ENCODE measurements around the gene TOP2A.

The TOP2A gene

GRCh38 chr17:40460968-40461731 lies 43.5 kb upstream of the TOP2A start:
- no peak overlapping the region for H2BK12ac ChIP-seq (ENCODE audit: low read length)
- H3K4me3 ChIP-seq (ENCODE audit: low read length in 2 of 2) = no peak overlapping the region
- H3K18ac ChIP-seq (ENCODE audit: low read length) = no peak overlapping the region
- no peaks in the 10 kb centered on the region for H3K27me3 ChIP-seq (ENCODE audit: control insufficient read depth in 3 of 3, insufficient read depth in 3 of 3, low read depth in 1 of 3, low read length in 3 of 3)
- H4K91ac ChIP-seq (ENCODE audit: low read depth, low read length, poor library complexity) = no peak overlapping the region
- H2AFZ ChIP-seq (ENCODE audit: low read length) = no peak overlapping the region
- no peak overlapping the region for H2BK120ac ChIP-seq (ENCODE audit: low read depth, low read length)
- H3K4ac ChIP-seq (ENCODE audit: low read length) = no peak overlapping the region
- H3K4me2 ChIP-seq (ENCODE audit: insufficient read depth, low read length, poor library complexity, severe bottlenecking) = no peak overlapping the region
- peaks cover 8 to 13% of the 10 kb centered on the region in 2 donors for H3K36me3 ChIP-seq (replicated peaks in 1 of 2; ENCODE audit: control insufficient read depth in 2 of 2, insufficient read depth in 2 of 2, low read length in 2 of 2)
- no peaks in the 10 kb centered on the region for H3K79me1 ChIP-seq (ENCODE audit: low read depth, low read length)
- no peak overlapping the region for H3K27ac ChIP-seq (replicated peaks; ENCODE audit: low read length)
- H3K9me3 ChIP-seq (replicated peaks in 1 of 2; ENCODE audit: control insufficient read depth in 2 of 2, insufficient read depth in 1 of 2, low read depth in 1 of 2, low read length in 2 of 2) = no peaks in the 10 kb centered on the region
- H2BK5ac ChIP-seq (ENCODE audit: low read length) = no peak overlapping the region
- no peak overlapping the region for H4K8ac ChIP-seq (ENCODE audit: low read depth, low read length)
- H2BK15ac ChIP-seq (ENCODE audit: low read length) = no peak overlapping the region
- H3K9ac ChIP-seq (ENCODE audit: low read depth, low read length, poor library complexity) = no peak overlapping the region
- H3K14ac ChIP-seq (ENCODE audit: low read length) = no peak overlapping the region
- H2AK5ac ChIP-seq (ENCODE audit: low read depth, low read length) = no peak overlapping the region
- H3K4me1 ChIP-seq (ENCODE audit: control insufficient read depth in 2 of 2, insufficient read depth in 1 of 2, low read depth in 1 of 2, low read length in 2 of 2) = peaks cover 12 to 14% of the 10 kb centered on the region in 2 donors
- no CpG with 5 or more reads among the region's 9 CpGs for WGBS, 2 donors (ENCODE audit: extremely low coverage in 2 of 2, insufficient read length in 2 of 2, insufficient replicate concordance in 1 of 2)
- DNase-seq (ENCODE audit: low spot score) = no peak
- H3K23ac ChIP-seq (ENCODE audit: low read depth, low read length, poor library complexity) = no peak overlapping the region

DNA sequence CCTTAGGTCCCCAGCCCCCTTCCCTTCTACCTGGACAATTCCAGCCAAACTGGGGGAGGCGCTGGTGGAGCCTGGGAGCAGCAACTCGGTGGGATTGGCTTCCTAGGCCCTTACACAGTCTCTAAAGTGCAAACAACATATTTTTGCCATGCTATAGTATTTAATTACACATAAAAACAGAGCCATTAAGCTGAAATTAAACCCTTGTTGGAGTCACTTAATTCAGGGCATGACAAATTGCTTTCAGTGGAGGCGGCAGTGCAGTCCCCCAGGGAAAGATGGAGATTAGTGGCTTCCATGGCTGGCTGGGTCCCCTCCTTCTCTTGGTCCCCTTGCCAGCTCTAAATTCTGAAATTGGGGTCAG lies 42.9 kb upstream of the TOP2A start:
- no peak overlapping the region for H4K8ac ChIP-seq (ENCODE audit: low read depth, low read length)
- no peak overlapping the region for H2AK5ac ChIP-seq (ENCODE audit: low read depth, low read length)
- no peak overlapping the region for H2BK120ac ChIP-seq (ENCODE audit: low read depth, low read length)
- no peak overlapping the region for H4K91ac ChIP-seq (ENCODE audit: low read depth, low read length, poor library complexity)
- H3K36me3 ChIP-seq (replicated peaks in 1 of 2; ENCODE audit: control insufficient read depth in 2 of 2, insufficient read depth in 2 of 2, low read length in 2 of 2) = peaks cover 8 to 18% of the 10 kb centered on the region in 2 donors
- no peak for DNase-seq (ENCODE audit: low spot score)
- peaks cover 12 to 14% of the 10 kb centered on the region in 2 donors for H3K4me1 ChIP-seq (ENCODE audit: control insufficient read depth in 2 of 2, insufficient read depth in 1 of 2, low read depth in 1 of 2, low read length in 2 of 2)
- no peak overlapping the region for H3K27ac ChIP-seq (replicated peaks; ENCODE audit: low read length)
- no peak overlapping the region for H3K18ac ChIP-seq (ENCODE audit: low read length)
- H3K4me3 ChIP-seq (ENCODE audit: low read length in 2 of 2) = no peak overlapping the region
- no peaks in the 10 kb centered on the region for H3K27me3 ChIP-seq (ENCODE audit: control insufficient read depth in 3 of 3, insufficient read depth in 3 of 3, low read depth in 1 of 3, low read length in 3 of 3)
- no peak overlapping the region for H3K23ac ChIP-seq (ENCODE audit: low read depth, low read length, poor library complexity)
- H2BK12ac ChIP-seq (ENCODE audit: low read length) = no peak overlapping the region
- no peaks in the 10 kb centered on the region for H3K79me1 ChIP-seq (ENCODE audit: low read depth, low read length)
- H3K9ac ChIP-seq (ENCODE audit: low read depth, low read length, poor library complexity) = no peak overlapping the region
- H2AFZ ChIP-seq (ENCODE audit: low read length) = no peak overlapping the region
- H3K4me2 ChIP-seq (ENCODE audit: insufficient read depth, low read length, poor library complexity, severe bottlenecking) = no peak overlapping the region
- H3K4ac ChIP-seq (ENCODE audit: low read length) = no peak overlapping the region
- H2BK15ac ChIP-seq (ENCODE audit: low read length) = no peak overlapping the region
- H3K9me3 ChIP-seq (replicated peaks in 1 of 2; ENCODE audit: control insufficient read depth in 2 of 2, insufficient read depth in 1 of 2, low read depth in 1 of 2, low read length in 2 of 2) = no peaks in the 10 kb centered on the region
- no peak overlapping the region for H3K14ac ChIP-seq (ENCODE audit: low read length)
- WGBS, 2 donors (ENCODE audit: extremely low coverage in 2 of 2, insufficient read length in 2 of 2, insufficient replicate concordance in 1 of 2) = no CpG with 5 or more reads among the region's 3 CpGs
- H2BK5ac ChIP-seq (ENCODE audit: low read length) = no peak overlapping the region

DNA sequence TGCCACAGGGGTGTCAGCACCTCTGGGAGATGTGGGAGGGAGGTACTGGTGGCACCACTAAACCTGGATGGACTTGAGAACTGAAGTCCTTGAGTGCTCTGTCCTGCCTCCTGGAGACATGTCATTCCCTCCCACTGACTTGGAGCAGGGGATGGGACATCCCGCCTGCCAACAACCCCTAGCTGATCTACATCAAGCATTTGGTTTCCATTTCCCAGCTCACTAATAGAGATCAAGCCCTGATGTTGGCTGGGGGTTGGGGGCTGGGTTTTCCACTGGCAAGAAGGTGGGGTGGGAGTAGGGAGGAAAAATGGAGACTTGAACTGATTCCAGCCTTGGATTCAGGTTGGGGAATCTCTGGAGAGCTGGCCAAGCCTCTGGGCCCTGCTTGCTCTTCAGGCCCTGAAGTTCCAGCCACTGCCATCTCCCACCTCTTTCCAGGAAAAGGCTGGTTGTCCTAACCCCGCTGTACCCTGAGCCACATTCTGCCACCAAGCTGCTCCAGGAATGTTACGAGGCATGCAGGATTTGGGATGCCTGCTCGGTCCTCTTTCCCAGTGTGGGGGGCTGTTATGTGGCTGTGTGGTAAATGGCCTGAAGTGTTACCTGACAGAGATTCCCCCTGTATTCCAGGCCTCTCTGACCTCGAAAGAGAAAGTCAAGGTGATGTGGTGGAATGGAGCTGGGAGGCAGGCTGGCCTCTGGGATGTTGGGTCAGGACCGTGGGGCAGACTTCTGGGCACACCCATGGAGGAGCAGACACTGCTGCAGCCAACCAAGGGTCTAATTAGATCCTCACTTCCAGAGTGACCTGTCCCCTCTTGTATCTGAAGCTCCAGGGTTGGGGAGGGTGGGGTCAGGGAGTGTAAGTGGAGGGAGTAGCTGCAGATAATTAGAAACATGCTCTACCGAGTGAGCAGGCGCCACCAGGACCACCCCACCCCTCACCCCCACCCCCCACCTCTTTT lies 42.2 kb upstream of the TOP2A start:
- no peak overlapping the region for H3K23ac ChIP-seq (ENCODE audit: low read depth, low read length, poor library complexity)
- H2AK5ac ChIP-seq (ENCODE audit: low read depth, low read length) = no peak overlapping the region
- H4K91ac ChIP-seq (ENCODE audit: low read depth, low read length, poor library complexity) = no peak overlapping the region
- no peaks in the 10 kb centered on the region for H3K9me3 ChIP-seq (replicated peaks in 1 of 2; ENCODE audit: control insufficient read depth in 2 of 2, insufficient read depth in 1 of 2, low read depth in 1 of 2, low read length in 2 of 2)
- H3K79me1 ChIP-seq (ENCODE audit: low read depth, low read length) = no peaks in the 10 kb centered on the region
- H2BK12ac ChIP-seq (ENCODE audit: low read length) = no peak overlapping the region
- no peak overlapping the region for H2AFZ ChIP-seq (ENCODE audit: low read length)
- DNase-seq (ENCODE audit: low spot score) = no peak
- H3K4me1 ChIP-seq (ENCODE audit: control insufficient read depth in 2 of 2, insufficient read depth in 1 of 2, low read depth in 1 of 2, low read length in 2 of 2) = peaks cover 12 to 14% of the 10 kb centered on the region in 2 donors
- H3K4ac ChIP-seq (ENCODE audit: low read length) = no peak overlapping the region
- no peak overlapping the region for H3K27ac ChIP-seq (replicated peaks; ENCODE audit: low read length)
- H2BK15ac ChIP-seq (ENCODE audit: low read length) = no peak overlapping the region
- H3K9ac ChIP-seq (ENCODE audit: low read depth, low read length, poor library complexity) = no peak overlapping the region
- WGBS, 2 donors (ENCODE audit: extremely low coverage in 2 of 2, insufficient read length in 2 of 2, insufficient replicate concordance in 1 of 2) = no CpG with 5 or more reads among the region's 8 CpGs
- H3K27me3 ChIP-seq (ENCODE audit: control insufficient read depth in 3 of 3, insufficient read depth in 3 of 3, low read depth in 1 of 3, low read length in 3 of 3) = no peaks in the 10 kb centered on the region
- H2BK120ac ChIP-seq (ENCODE audit: low read depth, low read length) = no peak overlapping the region
- H3K14ac ChIP-seq (ENCODE audit: low read length) = no peak overlapping the region
- H3K36me3 ChIP-seq (replicated peaks in 1 of 2; ENCODE audit: control insufficient read depth in 2 of 2, insufficient read depth in 2 of 2, low read length in 2 of 2) = peaks cover 8 to 18% of the 10 kb centered on the region in 2 donors
- H2BK5ac ChIP-seq (ENCODE audit: low read length) = no peak overlapping the region
- no peak overlapping the region for H3K18ac ChIP-seq (ENCODE audit: low read length)
- H4K8ac ChIP-seq (ENCODE audit: low read depth, low read length) = no peak overlapping the region
- no peak overlapping the region for H3K4me2 ChIP-seq (ENCODE audit: insufficient read depth, low read length, poor library complexity, severe bottlenecking)
- H3K4me3 ChIP-seq (ENCODE audit: low read length in 2 of 2) = no peak overlapping the region
